Tibial nerve (tissue), 3 donors: ENCODE results near the gene DNM3.

ENCODE experiments used
- POLR2A ChIP-seq, 2 donors: fragments of 450-650 bp; IDR thresholded peaks; one replicate each; pipeline ENCODE4 v1.6.1; 2017; ENCODE audit warnings: antibody characterized with exemption in 2 of 2, mild to moderate bottlenecking in 2 of 2, moderate library complexity in 2 of 2
- TF ChIP-seq, protein P1 (sequence below), 5 experiments: fragments of 200-600 bp in 3 of 5; fragments of 450-650 bp in 2 of 5; sonication (generic) in 3 of 5; IDR thresholded peaks; one replicate each; pipeline ENCODE4 v1.5.1; 2016 to 2019; ENCODE audit warnings: antibody characterized with exemption in 5 of 5, mild to moderate bottlenecking in 3 of 5, moderate library complexity in 2 of 5

DNA sequence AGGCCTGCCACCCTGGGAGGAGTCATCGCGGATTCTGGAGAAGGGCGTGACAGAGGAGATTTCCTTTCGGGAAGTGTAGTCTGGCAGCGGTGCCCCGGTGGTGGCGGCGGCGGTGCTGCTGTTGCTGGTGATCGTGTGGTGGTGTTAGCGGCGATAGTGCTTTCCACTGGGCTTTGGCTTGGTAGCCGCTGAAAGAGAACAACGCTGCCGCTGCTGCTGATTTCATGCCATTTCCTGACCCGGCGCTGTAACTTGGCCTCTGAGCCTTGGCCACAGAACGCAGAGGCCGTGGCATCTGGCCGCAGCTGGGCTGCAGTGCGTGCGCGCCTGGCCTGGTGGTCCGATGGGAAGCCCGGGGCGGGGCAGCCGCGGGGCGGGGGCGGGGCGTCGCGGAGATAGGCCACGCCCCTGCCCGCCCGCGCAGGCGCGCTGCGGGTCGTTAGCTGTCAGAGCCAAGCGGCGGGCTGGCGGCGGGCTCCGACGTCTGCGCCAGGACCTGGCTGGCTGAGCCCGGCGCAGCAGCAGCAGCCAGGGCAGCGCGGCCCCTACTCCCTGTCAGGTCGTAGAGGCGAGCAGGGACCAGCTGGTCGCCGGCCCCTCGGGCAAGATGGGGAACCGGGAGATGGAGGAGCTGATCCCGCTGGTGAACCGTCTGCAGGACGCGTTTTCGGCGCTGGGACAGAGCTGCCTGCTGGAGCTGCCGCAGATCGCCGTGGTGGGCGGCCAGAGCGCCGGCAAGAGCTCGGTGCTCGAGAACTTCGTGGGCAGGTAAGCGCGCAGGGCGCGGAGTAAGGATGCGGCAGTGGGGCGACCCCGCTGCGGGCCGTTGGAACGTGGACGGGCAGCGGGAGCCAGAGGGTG, at the start of gene DNM3:
- TF ChIP-seq, protein P1, sequence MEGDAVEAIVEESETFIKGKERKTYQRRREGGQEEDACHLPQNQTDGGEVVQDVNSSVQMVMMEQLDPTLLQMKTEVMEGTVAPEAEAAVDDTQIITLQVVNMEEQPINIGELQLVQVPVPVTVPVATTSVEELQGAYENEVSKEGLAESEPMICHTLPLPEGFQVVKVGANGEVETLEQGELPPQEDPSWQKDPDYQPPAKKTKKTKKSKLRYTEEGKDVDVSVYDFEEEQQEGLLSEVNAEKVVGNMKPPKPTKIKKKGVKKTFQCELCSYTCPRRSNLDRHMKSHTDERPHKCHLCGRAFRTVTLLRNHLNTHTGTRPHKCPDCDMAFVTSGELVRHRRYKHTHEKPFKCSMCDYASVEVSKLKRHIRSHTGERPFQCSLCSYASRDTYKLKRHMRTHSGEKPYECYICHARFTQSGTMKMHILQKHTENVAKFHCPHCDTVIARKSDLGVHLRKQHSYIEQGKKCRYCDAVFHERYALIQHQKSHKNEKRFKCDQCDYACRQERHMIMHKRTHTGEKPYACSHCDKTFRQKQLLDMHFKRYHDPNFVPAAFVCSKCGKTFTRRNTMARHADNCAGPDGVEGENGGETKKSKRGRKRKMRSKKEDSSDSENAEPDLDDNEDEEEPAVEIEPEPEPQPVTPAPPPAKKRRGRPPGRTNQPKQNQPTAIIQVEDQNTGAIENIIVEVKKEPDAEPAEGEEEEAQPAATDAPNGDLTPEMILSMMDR (IDR thresholded peaks at IDR 0.05), result peak in 1 of 5 experiments; percentile 8
- TF ChIP-seq POLR2A (IDR thresholded peaks at IDR 0.05), result peak; percentile 66 to 84
